ENCODE measurements around the gene ABHD12.

DNA sequence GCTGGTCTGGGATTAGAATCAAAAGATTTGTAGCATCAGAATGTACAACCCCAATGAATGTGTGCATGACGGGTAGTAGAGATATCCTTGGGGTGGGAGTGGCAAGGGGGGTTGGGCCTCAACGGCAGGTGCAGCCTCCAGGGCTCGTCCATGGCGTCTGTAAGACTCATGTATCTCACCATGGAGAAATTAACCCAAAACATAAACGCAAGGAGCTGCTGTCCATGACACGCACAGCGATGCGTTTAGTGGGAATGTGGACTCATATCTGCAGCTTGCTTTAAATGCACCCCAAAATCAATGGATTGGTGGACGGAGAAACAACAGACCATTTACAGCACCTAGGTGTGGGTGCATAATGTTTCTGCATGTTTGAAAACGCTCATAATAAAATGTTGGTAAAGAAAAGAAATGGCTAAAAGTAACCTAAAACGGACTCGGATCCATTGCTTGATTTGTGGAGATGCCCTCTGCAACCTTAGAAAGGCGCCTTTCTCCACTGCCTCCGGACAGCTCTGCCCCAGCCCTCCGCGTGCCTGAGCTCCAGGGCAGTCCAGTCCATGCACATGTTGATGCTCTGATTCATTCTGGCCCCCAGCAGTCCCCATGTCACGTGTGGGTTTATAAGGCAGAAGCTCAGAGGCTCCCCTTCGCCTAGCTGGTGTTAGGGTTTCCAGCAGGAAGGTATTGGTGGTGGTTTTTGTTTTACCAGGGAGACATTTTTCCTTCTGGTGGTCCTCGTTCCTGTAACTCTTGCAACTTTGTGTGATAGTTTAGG lies 118.2 kb downstream of the ABHD12 start:
- TF ChIP-seq, protein P1, sequence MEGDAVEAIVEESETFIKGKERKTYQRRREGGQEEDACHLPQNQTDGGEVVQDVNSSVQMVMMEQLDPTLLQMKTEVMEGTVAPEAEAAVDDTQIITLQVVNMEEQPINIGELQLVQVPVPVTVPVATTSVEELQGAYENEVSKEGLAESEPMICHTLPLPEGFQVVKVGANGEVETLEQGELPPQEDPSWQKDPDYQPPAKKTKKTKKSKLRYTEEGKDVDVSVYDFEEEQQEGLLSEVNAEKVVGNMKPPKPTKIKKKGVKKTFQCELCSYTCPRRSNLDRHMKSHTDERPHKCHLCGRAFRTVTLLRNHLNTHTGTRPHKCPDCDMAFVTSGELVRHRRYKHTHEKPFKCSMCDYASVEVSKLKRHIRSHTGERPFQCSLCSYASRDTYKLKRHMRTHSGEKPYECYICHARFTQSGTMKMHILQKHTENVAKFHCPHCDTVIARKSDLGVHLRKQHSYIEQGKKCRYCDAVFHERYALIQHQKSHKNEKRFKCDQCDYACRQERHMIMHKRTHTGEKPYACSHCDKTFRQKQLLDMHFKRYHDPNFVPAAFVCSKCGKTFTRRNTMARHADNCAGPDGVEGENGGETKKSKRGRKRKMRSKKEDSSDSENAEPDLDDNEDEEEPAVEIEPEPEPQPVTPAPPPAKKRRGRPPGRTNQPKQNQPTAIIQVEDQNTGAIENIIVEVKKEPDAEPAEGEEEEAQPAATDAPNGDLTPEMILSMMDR (optimal IDR thresholded peaks at IDR 0.05 in 1 of 3, IDR thresholded peaks at IDR 0.05 in 1 of 3, conservative IDR thresholded peaks at IDR 0.05 in 1 of 3; ENCODE audit: extremely low read depth in 1 of 3, insufficient read depth in 2 of 3, low read length in 3 of 3) = no peak
- no peak for TF ChIP-seq EZH2 (IDR thresholded peaks at IDR 0.05; ENCODE audit: low read length)

All from keratinocyte (primary cell).